SH-SY5Y (cell line): ENCODE measurements around the gene IFIT2.

Experiments
- GATA2 ChIP-seq: IDR thresholded peaks from 2 replicates; pipeline ENCODE4 v1.6.1; 2011; ENCODE audit warnings: mild to moderate bottlenecking, low read depth, low read length
- GATA3 ChIP-seq: IDR thresholded peaks from 2 replicates; pipeline ENCODE4 v1.6.1; 2011; ENCODE audit warnings: low read depth, mild to moderate bottlenecking, low read length, moderate library complexity

DNA sequence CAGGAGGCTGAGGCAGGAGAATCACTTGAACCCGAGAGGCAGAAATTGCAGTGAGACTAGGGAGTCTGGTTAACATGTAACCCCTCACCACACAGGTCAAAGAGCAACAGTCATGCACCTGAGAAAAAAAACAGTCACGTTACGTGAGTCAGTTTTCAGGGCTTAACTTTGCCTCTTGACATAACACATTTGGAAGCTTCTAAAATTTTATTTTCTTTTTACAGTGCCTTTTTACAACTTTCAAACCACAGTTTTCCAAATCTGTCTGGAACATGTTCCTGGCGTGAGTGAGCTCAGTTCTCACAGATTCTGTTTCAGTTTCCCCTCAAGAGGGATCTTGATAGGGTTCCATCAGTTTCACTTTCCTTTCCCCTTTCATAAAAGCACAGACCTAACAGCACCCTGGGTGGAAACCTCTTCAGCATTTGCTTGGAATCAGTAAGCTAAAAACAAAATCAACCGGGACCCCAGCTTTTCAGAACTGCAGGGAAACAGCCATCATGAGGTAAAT lies 30.3 kb downstream of the IFIT2 start:
- TF ChIP-seq GATA2, result no peak
- no peak for TF ChIP-seq GATA3
